HG02678 (cell line): ENCODE results near the gene CFAP57.
"Not testable (repeated sequence)": the region's sequence is repeated elsewhere in the genome, so short reads cannot be mapped to it uniquely, and the experiment has no call there.

ENCODE experiments used
- ATAC-seq: cut with Tn5 transposase; IDR thresholded peaks from one replicate; pipeline ENCODE4 v1.9.1; 2021; ENCODE audit warnings: mild to moderate bottlenecking, moderate library complexity; ENCODE audit not compliant: unreplicated experiment

Gene CFAP57

GRCh38 chr1:43172527-43172972, 420 bp downstream of the CFAP57 start:
- peak; percentile 55 for ATAC-seq

- no peak for ATAC-seq
These were observed 2.7 kb downstream of the CFAP57 start for GRCh38 chr1:43174873-43175272.

- no peak for ATAC-seq
These were observed 5.6 kb downstream of the CFAP57 start for GRCh38 chr1:43177691-43178090.

- no peak for ATAC-seq
These were observed 12.3 kb downstream of the CFAP57 start for GRCh38 chr1:43184388-43184787.

- no peak for ATAC-seq
These were observed 12.9 kb downstream of the CFAP57 start for GRCh38 chr1:43184995-43185394.

- no peak for ATAC-seq
These were observed 16.0 kb downstream of the CFAP57 start for GRCh38 chr1:43188106-43188505.

- no peak for ATAC-seq
These were observed 22.4 kb downstream of the CFAP57 start for GRCh38 chr1:43194509-43194908.

- ATAC-seq = no peak
These were observed 25.4 kb downstream of the CFAP57 start for GRCh38 chr1:43197343-43198127.

GRCh38 chr1:43199093-43199726, 27.1 kb downstream of the CFAP57 start:
- ATAC-seq = peak; percentile 66

- ATAC-seq = no peak
These were observed 31.7 kb downstream of the CFAP57 start for GRCh38 chr1:43203859-43204258.

GRCh38 chr1:43204394-43204793, 32.3 kb downstream of the CFAP57 start:
- ATAC-seq = no peak

GRCh38 chr1:43205671-43206070, 33.5 kb downstream of the CFAP57 start:
- ATAC-seq = no peak

- ATAC-seq = no peak
These were observed 34.6 kb downstream of the CFAP57 start for GRCh38 chr1:43206600-43207228.

GRCh38 chr1:43207229-43207853, 35.2 kb downstream of the CFAP57 start:
- ATAC-seq = no peak

- not testable (repeated sequence) for ATAC-seq
These were observed 36.1 kb downstream of the CFAP57 start for GRCh38 chr1:43208277-43208676.

GRCh38 chr1:43214501-43215444, 42.6 kb downstream of the CFAP57 start:
- no peak for ATAC-seq

- no peak for ATAC-seq
These were observed 45.6 kb downstream of the CFAP57 start for GRCh38 chr1:43217747-43218146.

- ATAC-seq = peak; percentile 79
These were observed 49.0 kb downstream of the CFAP57 start for GRCh38 chr1:43220905-43221778.

GRCh38 chr1:43221797-43222196, 49.7 kb downstream of the CFAP57 start:
- ATAC-seq = no peak
